ENCODE data around the gene FLT4. TPM values are rescaled to one million over a fixed set of nuclear protein-coding genes. Genes with fewer than 3 reads are reported as not detected.
A peak's percentile ranks its signal among the peaks of the same experiment; 100 is the strongest.

Gene FLT4
- total RNA-seq, 1 experiment from 2014 or later = 6.3 TPM

- Histone ChIP-seq H2BK20ac (ENCODE audit: low read depth, low read length, poor library complexity, severe bottlenecking) (no peak overlapping the region), H3K79me2 (ENCODE audit: insufficient read depth, low read length) (no peaks in the 10 kb centered on the region), H3K4me1 (ENCODE audit: insufficient read depth, low read length) (no peaks in the 10 kb centered on the region), H3K79me1 (ENCODE audit: insufficient read depth, low read depth, low read length, poor library complexity, severe bottlenecking) (no peaks in the 10 kb centered on the region), H4K5ac (ENCODE audit: insufficient read length, low read depth, low read length) (no peak overlapping the region), H3K23me2 (ENCODE audit: insufficient read length, low read depth, low read length, poor library complexity, severe bottlenecking) (peaks cover 10% of the 10 kb centered on the region), H3T11ph (ENCODE audit: low read length) (no peak overlapping the region), H2BK12ac (ENCODE audit: insufficient read length, low read depth, low read length) (no peak overlapping the region), H2AK5ac (ENCODE audit: insufficient read length, low read length) (no peak overlapping the region), H2AFZ (ENCODE audit: low read length) (no peak overlapping the region), H2BK15ac (ENCODE audit: low read depth, low read length) (no peak overlapping the region; the same call in 1 of the 2 replicates), H3K27me3 (ENCODE audit: insufficient read depth, low read length) (peaks cover 8% of the 10 kb centered on the region; the same call in 1 of the 2 replicates), H2BK120ac (ENCODE audit: low read depth, low read length, poor library complexity, severe bottlenecking) (no peak overlapping the region), H3K14ac (ENCODE audit: insufficient read depth, low read length) (no peak overlapping the region), H2BK5ac (ENCODE audit: insufficient read length, low read length) (no peak overlapping the region), H3K27ac (ENCODE audit: insufficient read length, low read depth, low read length) (no peak overlapping the region), H3K4ac (ENCODE audit: low read depth, low read length) (no peak overlapping the region), H3K56ac (ENCODE audit: insufficient read length, low read depth, low read length) (no peak overlapping the region), H4K8ac (replicated peaks; ENCODE audit: insufficient read length, low read depth, low read length) (no peak overlapping the region), H4K20me1 (ENCODE audit: control insufficient read depth, insufficient read depth, insufficient read length) (no peaks in the 10 kb centered on the region), H3K18ac (ENCODE audit: insufficient read length, low read depth, low read length) (no peak overlapping the region), H3K9me3 (ENCODE audit: control insufficient read depth, low read depth, low read length) (no peaks in the 10 kb centered on the region), H3K9ac (ENCODE audit: extremely low read depth, insufficient read length, low read length) (no peak overlapping the region), H4K91ac (ENCODE audit: insufficient read length, low read depth, low read length) (no peak overlapping the region), H3K4me2 (ENCODE audit: insufficient read depth, insufficient read length, low read length) (no peak overlapping the region), H3K23ac (ENCODE audit: insufficient read length, low read depth, low read length) (no peak overlapping the region)
- Mint-ChIP-seq H3K4me1 (peaks cover 4 to 6% of the 10 kb centered on the region in 2 experiments), H3K9me3 (no peaks in the 10 kb centered on the region; a peak in 1 of 5 replicates), H3K27me3 (ENCODE audit: low read depth) (peaks cover 49% of the 10 kb centered on the region), H3K4me3 (no peak overlapping the region), H3K27ac (no peak overlapping the region), H3K36me3 (ENCODE audit: insufficient read depth in 1 of 3, low read depth in 3 of 3) (no peaks in the 10 kb centered on the region; a peak in 1 of 7 replicates)
- DNase-seq = peak; percentile 60
- peak; percentile 80 for TF ChIP-seq CTCF (conservative IDR thresholded peaks at IDR 0.05)
- no CpG with 5 or more reads among the region's 17 CpGs for WGBS (ENCODE audit: extremely low coverage, insufficient read length, low lambda C conversion rate)
These were observed 21.4 kb upstream of the FLT4 start for GRCh38 chr5:180670586-180671359.

All from H9 (cell line).